Common myeloid progenitor, CD34-positive (primary cell): ENCODE data around the gene EPHB1.
"Not testable (repeated sequence)": the region's sequence is repeated elsewhere in the genome, so short reads cannot be mapped to it uniquely, and the experiment has no call there.

Experiments
- CTCF ChIA-PET: fragments of 350-600 bp; sonication (Branson Sonifier 250); formaldehyde crosslinking; loops from one replicate; lab custom pipeline; 2021; ENCODE audit warnings: antibody characterized with exemption; lab: Charles Lee
- POLR2A ChIA-PET: fragments of 350-600 bp; sonication (Branson Sonifier 250); formaldehyde crosslinking; loops from one replicate; lab custom pipeline; 2021; ENCODE audit warnings: antibody characterized with exemption; lab: Charles Lee
- DNase-seq, 3 donors: peaks; one replicate each; pipeline versions ENCODE4 v3.0.0 to v3.0.0-alpha.2; 2013
- H3K27ac ChIP-seq, 2 experiments: 1 replicate in 1 of 2; 2 replicates in 1 of 2; pipeline ENCODE4 v1.7.0; 2013; ENCODE audit warnings: inconsistent platforms in 2 of 2, low read length in 2 of 2, mild to moderate bottlenecking in 2 of 2, low read depth in 1 of 2, moderate library complexity in 1 of 2; ENCODE audit not compliant: severe bottlenecking in 2 of 2, insufficient read depth in 1 of 2, poor library complexity in 1 of 2
- H3K27me3 ChIP-seq, 5 experiments: replicated peaks in 2 of 5; 1 replicate in 3 of 5; 2 replicates in 2 of 5; pipeline versions ENCODE4 v1.6.1 to v1.7.0; 2013; ENCODE audit warnings: low read length in 4 of 5, mild to moderate bottlenecking in 2 of 5, moderate library complexity in 2 of 5, inconsistent platforms in 1 of 5; ENCODE audit not compliant: insufficient read depth in 5 of 5, control insufficient read depth in 4 of 5
- H3K36me3 ChIP-seq, 4 experiments: 1 replicate in 2 of 4; 2 replicates in 2 of 4; pipeline versions ENCODE4 v1.6.1 to v1.7.0; 2013; ENCODE audit warnings: low read length in 3 of 4, control low read depth in 1 of 4, mild to moderate bottlenecking in 1 of 4; ENCODE audit not compliant: control insufficient read depth in 4 of 4, insufficient read depth in 4 of 4
- H3K4me1 ChIP-seq, 4 experiments: 1 replicate in 3 of 4; 2 replicates in 1 of 4; pipeline versions ENCODE4 v1.6.1 to v1.7.1; 2013; ENCODE audit warnings: low read length in 3 of 4, mild to moderate bottlenecking in 3 of 4, control low read depth in 1 of 4, inconsistent platforms in 1 of 4, moderate library complexity in 1 of 4; ENCODE audit not compliant: control insufficient read depth in 4 of 4, insufficient read depth in 4 of 4; ENCODE audit errors: control extremely low read depth in 1 of 4
- H3K4me3 ChIP-seq, 7 experiments: 1 replicate in 4 of 7; 2 replicates in 3 of 7; pipeline versions ENCODE4 v1.5.1 to v1.7.0; 2013; ENCODE audit warnings: mild to moderate bottlenecking in 7 of 7, low read length in 6 of 7, moderate library complexity in 6 of 7, inconsistent platforms in 2 of 7, low read depth in 2 of 7, control low read depth in 1 of 7; ENCODE audit not compliant: insufficient read depth in 4 of 7, control insufficient read depth in 1 of 7; ENCODE audit errors: extremely low read depth in 1 of 7
- H3K9me3 ChIP-seq, 5 experiments: 1 replicate in 4 of 5; 2 replicates in 1 of 5; pipeline versions ENCODE4 v1.6.1 to v1.7.1; 2013; ENCODE audit warnings: low read length in 4 of 5, mild to moderate bottlenecking in 2 of 5, inconsistent platforms in 1 of 5, low read depth in 1 of 5, moderate library complexity in 1 of 5; ENCODE audit not compliant: control insufficient read depth in 4 of 5, insufficient read depth in 2 of 5; ENCODE audit errors: control extremely low read depth in 1 of 5
- WGBS: methylation state at CpG from one replicate; pipeline ENCODE4 v1.1.5; 2013; ENCODE audit not compliant: insufficient coverage; 5-methylcytosine and 5-hydroxymethylcytosine counted together

The EPHB1 gene

GRCh38 chr3:135023996-135024658, 229.1 kb downstream of the EPHB1 start:
- Histone ChIP-seq H3K9me3 (no peaks in the 10 kb centered on the region), H3K4me1 (no peaks in the 10 kb centered on the region), H3K36me3 (no peaks in the 10 kb centered on the region), H3K4me3 (no peak overlapping the region), H3K27me3 (no peaks in the 10 kb centered on the region), H3K27ac (no peak overlapping the region)
- POLR2A ChIA-PET = no interaction called here
- CTCF ChIA-PET = no interaction called here
- DNase-seq = no peak
- 30% methylated on average over 5 of the region's 9 CpGs for WGBS

GRCh38 chr3:135030768-135031615, 235.9 kb downstream of the EPHB1 start:
- Histone ChIP-seq H3K27me3 (peaks cover 0 to 29% (median 17%) of the 10 kb centered on the region in 5 experiments), H3K4me3 (peak overlapping the region in 1 of 7 experiments; percentile 16)
- H3K4me1 ChIP-seq, H3K27ac ChIP-seq, H3K36me3 ChIP-seq, DNase-seq, H3K9me3 ChIP-seq, CTCF ChIA-PET, POLR2A ChIA-PET: not testable (repeated sequence)
- 26% methylated on average over 21 of the region's 27 CpGs for WGBS

- H3K27ac ChIP-seq = no peak overlapping the region
- H3K36me3 ChIP-seq = no peaks in the 10 kb centered on the region
- no peaks in the 10 kb centered on the region for H3K4me1 ChIP-seq
- no peak for DNase-seq
- no peak overlapping the region for H3K4me3 ChIP-seq
- WGBS = 96% methylated on average over 2 of the region's 7 CpGs
- ChIA-PET POLR2A (no interaction called here), CTCF (no interaction called here)
- peaks cover 0 to 4% (median 0%) of the 10 kb centered on the region in 5 experiments for H3K9me3 ChIP-seq
- peaks cover 0 to 29% (median 17%) of the 10 kb centered on the region in 5 experiments for H3K27me3 ChIP-seq
Observed at GRCh38 chr3:135033737-135034136, 238.7 kb downstream of the EPHB1 start.

GRCh38 chr3:135034291-135034768, 239.3 kb downstream of the EPHB1 start:
- Histone ChIP-seq H3K27me3 (peaks cover 0 to 29% (median 17%) of the 10 kb centered on the region in 5 experiments), H3K36me3 (no peaks in the 10 kb centered on the region), H3K4me1 (no peaks in the 10 kb centered on the region), H3K27ac (no peak overlapping the region), H3K9me3 (peaks cover 0 to 4% (median 0%) of the 10 kb centered on the region in 5 experiments), H3K4me3 (no peak overlapping the region)
- ChIA-PET POLR2A (no interaction called here), CTCF (no interaction called here)
- WGBS = 91% methylated on average over 4 of the region's 4 CpGs
- DNase-seq = no peak

DNA sequence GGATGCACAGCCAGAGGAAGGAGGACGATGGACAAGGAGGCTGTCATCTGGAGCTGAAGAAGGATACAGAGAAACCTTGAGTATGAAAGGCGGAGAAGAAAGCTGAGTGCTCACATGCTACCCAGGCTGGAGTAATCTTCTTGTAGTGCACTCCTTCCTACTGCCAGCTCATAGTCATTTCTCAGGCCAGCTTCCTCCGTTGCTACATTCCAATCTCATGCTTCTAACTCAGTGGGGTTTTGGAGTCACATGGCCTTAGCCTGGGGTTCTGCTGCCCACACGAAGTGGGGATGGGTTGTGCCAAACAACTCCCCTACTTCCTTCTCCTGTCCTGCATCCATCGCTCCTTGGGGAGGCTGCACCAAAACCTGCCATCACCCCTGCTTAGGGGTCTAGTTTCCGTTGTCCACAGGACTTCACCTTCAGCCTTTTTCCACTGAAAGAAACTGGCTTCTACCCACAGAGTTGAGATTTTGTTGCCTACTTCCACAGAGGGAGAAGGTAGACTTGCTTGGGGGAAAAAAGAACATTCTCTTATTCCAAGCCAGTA, 239.9 kb downstream of the EPHB1 start:
- POLR2A ChIA-PET = no interaction called here
- Histone ChIP-seq H3K27me3 (peaks cover 0 to 29% (median 17%) of the 10 kb centered on the region in 5 experiments), H3K36me3 (no peaks in the 10 kb centered on the region), H3K4me3 (no peak overlapping the region), H3K9me3 (peaks cover 0 to 4% (median 0%) of the 10 kb centered on the region in 5 experiments), H3K27ac (no peak overlapping the region), H3K4me1 (no peaks in the 10 kb centered on the region)
- 85% methylated on average over 6 of the region's 6 CpGs for WGBS
- CTCF ChIA-PET = no interaction called here
- no peak for DNase-seq

DNA sequence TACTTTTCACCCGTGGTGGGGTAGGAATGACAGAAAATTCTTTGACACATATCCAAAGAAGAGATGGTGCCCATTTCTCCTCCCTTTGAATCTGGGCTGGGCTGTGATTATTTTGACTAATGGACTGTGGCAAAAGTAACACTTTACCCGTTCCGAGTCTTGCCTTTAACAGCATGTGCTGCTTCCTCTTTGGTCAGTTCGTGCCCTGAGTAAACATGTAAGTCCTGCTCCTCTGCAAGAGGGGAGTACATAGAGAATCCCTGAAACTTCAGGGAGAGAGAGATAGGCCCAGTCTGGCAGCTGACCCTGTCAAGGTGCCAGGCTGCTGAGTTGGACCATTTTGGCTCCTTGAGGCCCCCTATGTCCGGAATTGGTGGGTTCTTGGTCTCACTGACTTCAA, 243.1 kb downstream of the EPHB1 start:
- POLR2A ChIA-PET = no interaction called here
- Histone ChIP-seq H3K9me3 (no peaks in the 10 kb centered on the region), H3K4me3 (no peak overlapping the region), H3K27ac (no peak overlapping the region), H3K36me3 (no peaks in the 10 kb centered on the region), H3K4me1 (peaks cover 0 to 18% (median 1%) of the 10 kb centered on the region in 4 experiments), H3K27me3 (peaks cover 0 to 10% (median 1%) of the 10 kb centered on the region in 5 experiments)
- whole genome bisulfite sequencing = 93% methylated on average over 3 of the region's 5 CpGs
- CTCF ChIA-PET = no interaction called here
- DNase-seq = no peak

- H3K36me3 ChIP-seq, CTCF ChIA-PET, H3K27me3 ChIP-seq, H3K27ac ChIP-seq, POLR2A ChIA-PET, H3K4me3 ChIP-seq, H3K9me3 ChIP-seq, DNase-seq: not testable (repeated sequence)
- WGBS = 100% methylated on average over 11 of the region's 22 CpGs
- H3K4me1 ChIP-seq = peaks cover 0 to 18% (median 1%) of the 10 kb centered on the region in 4 experiments
Observed at GRCh38 chr3:135039536-135039935, 244.5 kb downstream of the EPHB1 start.
